ENCODE data around the gene GP1BB.

GRCh38 chr22:19717691-19718455 is 5.5 kb upstream of the GP1BB start:
- TF ChIP-seq NR2C2 (IDR thresholded peaks at IDR 0.05; ENCODE audit: borderline replicate concordance, control insufficient read depth, insufficient read length, low read depth) (no peak), POLR2A (IDR thresholded peaks at IDR 0.05; ENCODE audit: low read depth, low read length) (no peak)
